GM21390 (cell line): ENCODE results near the gene CNN3.

Source experiments
- ATAC-seq: cut with Tn5 transposase; IDR thresholded peaks from one replicate; pipeline ENCODE4 v1.9.1; 2021; ENCODE audit not compliant: unreplicated experiment

Gene CNN3

GRCh38 chr1:94926915-94927404 is at the start of gene CNN3:
TSS of gene CNN3 (minus strand) at chr1:94927110. CDS start at chr1:94926894, 216 bp downstream.
- ATAC-seq, result peak; percentile 88

- ATAC-seq, result no peak
Observed at GRCh38 chr1:94974824-94975223, 47.9 kb upstream of the CNN3 start.

- ATAC-seq, result no peak
Observed at GRCh38 chr1:94974241-94974640, 47.3 kb upstream of the CNN3 start.

GRCh38 chr1:94973309-94973922 is 46.5 kb upstream of the CNN3 start:
- no peak for ATAC-seq

- no peak for ATAC-seq
Observed at GRCh38 chr1:94971491-94971924, 44.6 kb upstream of the CNN3 start.

GRCh38 chr1:94970783-94971182 is 43.9 kb upstream of the CNN3 start:
- no peak for ATAC-seq

- no peak for ATAC-seq
Observed at GRCh38 chr1:94969137-94969536, 42.2 kb upstream of the CNN3 start.

- no peak for ATAC-seq
Observed at GRCh38 chr1:94966033-94966432, 39.1 kb upstream of the CNN3 start.

- no peak for ATAC-seq
Observed at GRCh38 chr1:94963864-94964263, 37.0 kb upstream of the CNN3 start.

GRCh38 chr1:94962409-94963265 is 35.7 kb upstream of the CNN3 start:
- ATAC-seq, result peak; percentile 97

- ATAC-seq, result no peak
Observed at GRCh38 chr1:94961988-94962387, 35.1 kb upstream of the CNN3 start.

GRCh38 chr1:94961582-94961981 is 34.7 kb upstream of the CNN3 start:
- no peak for ATAC-seq

- no peak for ATAC-seq
Observed at GRCh38 chr1:94958081-94958480, 31.2 kb upstream of the CNN3 start.

- no peak for ATAC-seq
Observed at GRCh38 chr1:94955767-94956632, 29.1 kb upstream of the CNN3 start.

- no peak for ATAC-seq
Observed at GRCh38 chr1:94954263-94955220, 27.6 kb upstream of the CNN3 start.

GRCh38 chr1:94953746-94954145 is 26.8 kb upstream of the CNN3 start:
- no peak for ATAC-seq

GRCh38 chr1:94953107-94953506 is 26.2 kb upstream of the CNN3 start:
- ATAC-seq, result no peak

- no peak for ATAC-seq
Observed at GRCh38 chr1:94952539-94952938, 25.6 kb upstream of the CNN3 start.

- ATAC-seq, result no peak
Observed at GRCh38 chr1:94951509-94952208, 24.7 kb upstream of the CNN3 start.

- no peak for ATAC-seq
Observed at GRCh38 chr1:94951046-94951445, 24.1 kb upstream of the CNN3 start.
